Measurements from ENCODE around the gene TMPRSS11E. TPM values are rescaled to one million over a fixed set of nuclear protein-coding genes. Genes with fewer than 3 reads are reported as not detected.

Gene TMPRSS11E
- total and polyA plus RNA-seq, 10 of the 15 experiments (the other 5 are each of a cell fraction or from before 2014, with no cell fraction given), result not detected

GRCh38 chr4:68447201-68447600 is at the start of gene TMPRSS11E (continued):
- no peak for TF ChIP-seq NFYA (IDR thresholded peaks at IDR 0.05; ENCODE audit: borderline replicate concordance, low read depth, low read length)
- no peak for TF ChIP-seq POLR2A (IDR thresholded peaks at IDR 0.05; ENCODE audit: low read depth, low read length)
- no peak for TF ChIP-seq SMARCA5 (IDR thresholded peaks at IDR 0.05)
- TF ChIP-seq CHD1 (IDR thresholded peaks at IDR 0.05; ENCODE audit: low read depth, low read length), result no peak

GRCh38 chr4:68399306-68399705 is 48.0 kb upstream of the TMPRSS11E start:
- H4K20me1 ChIP-seq (ENCODE audit: control insufficient read depth, insufficient read depth), result no peaks in the 10 kb centered on the region
- H3K9me3 ChIP-seq (replicated peaks; ENCODE audit: control insufficient read depth, insufficient read depth, low read length), result no peaks in the 10 kb centered on the region
- H3K4me3 ChIP-seq, result no peak overlapping the region
- CTCF ChIA-PET, result no interaction called here
- POLR2A ChIA-PET, result no interaction called here
- WGBS (ENCODE audit: insufficient coverage, insufficient replicate concordance, low lambda C conversion rate, missing lambda C conversion rate), result 85% methylated on average over 4 of the region's 4 CpGs
- H3K9ac ChIP-seq (ENCODE audit: control insufficient read depth, insufficient read depth, low read length), result no peak overlapping the region
- BruUV-seq (replicated peaks), result no TSS peak
- H3K4me1 ChIP-seq (ENCODE audit: control insufficient read depth, insufficient read depth, low read length), result no peaks in the 10 kb centered on the region
- H3K27ac ChIP-seq (ENCODE audit: control insufficient read depth, insufficient read depth), result no peak overlapping the region
- intact Hi-C loops (cut with micrococcal nuclease; ENCODE audit: unreplicated experiment), result no loop called here
- SMC1A ChIA-PET (ENCODE audit: uncharacterized antibody, unreplicated experiment), result no interaction called here
- TF ChIP-seq EGR1 (IDR thresholded peaks at IDR 0.05; ENCODE audit: borderline replicate concordance in 1 of 2, low read depth in 2 of 2, low read length in 2 of 2) (no peak), BMI1 (IDR thresholded peaks at IDR 0.05; ENCODE audit: borderline replicate concordance) (no peak), MXI1 (IDR thresholded peaks at IDR 0.05; ENCODE audit: low read depth, low read length) (no peak), POLR2AphosphoS2 (IDR thresholded peaks at IDR 0.05; ENCODE audit: low read depth, low read length) (no peak), ZNF384 (IDR thresholded peaks at IDR 0.05; ENCODE audit: borderline replicate concordance, low read depth, low read length) (no peak), TCF7 (IDR thresholded peaks at IDR 0.05; ENCODE audit: borderline replicate concordance) (no peak), ZBTB11 (CRISPR knock-in tag; IDR thresholded peaks at IDR 0.05) (no peak), NRF1 (conservative IDR thresholded peaks at IDR 0.05; ENCODE audit: low read depth, low read length) (no peak), GATAD2B (conservative IDR thresholded peaks at IDR 0.05; ENCODE audit: low read depth) (no peak), TARDBP (IDR thresholded peaks at IDR 0.05; ENCODE audit: borderline replicate concordance) (no peak), MEF2A (IDR thresholded peaks at IDR 0.05; ENCODE audit: insufficient read depth, low read depth, low read length) (no peak), MLLT1 (IDR thresholded peaks at IDR 0.05) (no peak), KAT2A (conservative IDR thresholded peaks at IDR 0.05; ENCODE audit: control insufficient read depth, low read depth, low read length) (no peak), YBX1 (IDR thresholded peaks at IDR 0.05) (no peak), CBX5 (IDR thresholded peaks at IDR 0.05; ENCODE audit: low read depth) (no peak), ZNF217 (IDR thresholded peaks at IDR 0.05) (no peak), POLR2AphosphoS5 (IDR thresholded peaks at IDR 0.05; ENCODE audit: low read length) (no peak)
- RAD21 ChIA-PET (ENCODE audit: unreplicated experiment), result no interaction called here
- no peak for DNase-seq (ENCODE audit: low read depth, low spot score)
- H2AFZ ChIP-seq (ENCODE audit: control insufficient read depth, low read depth, low read length), result no peak overlapping the region
- no peaks in the 10 kb centered on the region for H3K27me3 ChIP-seq (replicated peaks in 1 of 2; ENCODE audit: control insufficient read depth in 2 of 2, insufficient read depth in 2 of 2, low read length in 1 of 2)
- in situ Hi-C loops (cut with MboI), result loop anchor here (25.0 kb wide), 1 partner anchor 238 kb away; no protein-coding TSS in a partner anchor
- no peak for ATAC-seq
- H3K36me3 ChIP-seq (ENCODE audit: control insufficient read depth in 2 of 2, insufficient read depth in 2 of 2, low read length in 1 of 2), result no peaks in the 10 kb centered on the region
- no peak overlapping the region for H3K4me2 ChIP-seq (ENCODE audit: control insufficient read depth, insufficient read depth)
- FAIRE-seq, result no peak
- no peaks in the 10 kb centered on the region for H3K79me2 ChIP-seq (ENCODE audit: control insufficient read depth, insufficient read depth, low read length)
